ENCODE results near the gene AK2. TPM values are rescaled to one million over a fixed set of nuclear protein-coding genes. Genes with fewer than 3 reads are reported as not detected.

AK2 gene
- total RNA-seq, 1 donor from 2014 or later: 94.6 TPM

DNA sequence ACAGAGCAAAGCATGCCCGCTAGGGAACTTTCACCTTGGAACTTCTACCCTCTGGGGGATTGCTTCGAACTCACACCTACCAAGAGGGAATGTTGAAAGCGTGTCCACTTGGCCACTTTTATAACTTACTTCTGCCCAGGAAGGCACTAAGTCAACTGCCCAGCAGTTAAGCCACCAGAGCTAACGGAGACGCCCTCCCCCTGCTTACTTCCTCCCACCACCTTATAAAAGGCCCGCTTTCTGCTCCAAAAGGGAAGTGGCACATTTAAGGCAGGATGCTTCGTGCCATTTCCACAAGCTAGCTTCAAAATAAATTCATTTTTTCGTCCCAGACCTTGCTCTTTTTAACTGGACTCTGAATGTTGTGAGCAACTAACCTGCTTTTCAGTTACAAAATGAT is 3.2 kb upstream of the AK2 start:
- no peak for TF ChIP-seq CTCF (IDR thresholded peaks at IDR 0.05)
- Mint-ChIP-seq H3K4me1 (ENCODE audit: unreplicated experiment) (peaks cover 18% of the 10 kb centered on the region), H3K27ac (ENCODE audit: unreplicated experiment) (no peak overlapping the region), H3K36me3 (ENCODE audit: unreplicated experiment) (no peaks in the 10 kb centered on the region), H3K27me3 (ENCODE audit: unreplicated experiment) (no peaks in the 10 kb centered on the region), H3K9me3 (ENCODE audit: unreplicated experiment) (no peaks in the 10 kb centered on the region), H3K4me3 (ENCODE audit: unreplicated experiment) (no peak overlapping the region)
- DNase-seq (ENCODE audit: extremely low spot score, unreplicated experiment): no peak

DNA sequence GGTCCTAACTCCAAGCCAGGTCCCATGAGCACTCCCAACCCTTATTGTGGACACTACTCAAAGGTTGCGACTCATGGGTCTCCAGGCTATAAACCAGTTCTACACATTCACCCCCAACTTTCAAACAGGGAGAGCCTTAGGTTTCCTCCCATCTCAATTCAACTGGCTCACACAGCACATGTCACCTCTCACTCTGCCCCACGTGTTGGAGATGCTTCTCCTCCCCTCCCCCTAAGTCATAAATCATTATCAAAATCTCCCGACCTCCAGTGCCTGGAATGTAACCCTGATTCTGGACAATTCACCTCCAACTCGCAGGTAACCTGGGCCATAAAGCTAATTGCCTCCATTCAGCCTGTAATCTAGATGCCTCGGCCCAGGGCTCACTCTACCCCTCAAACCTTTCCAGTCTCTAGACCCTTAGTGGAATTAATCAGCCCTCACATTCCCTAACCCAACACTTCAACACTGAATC is 595 bp downstream of the AK2 start:
- peak overlapping the region; percentile 91 for H3K4me3 Mint-ChIP-seq (ENCODE audit: unreplicated experiment)
- H3K27me3 Mint-ChIP-seq (ENCODE audit: unreplicated experiment): no peaks in the 10 kb centered on the region
- H3K4me1 Mint-ChIP-seq (ENCODE audit: unreplicated experiment): peaks cover 21% of the 10 kb centered on the region
- no peak for TF ChIP-seq CTCF (IDR thresholded peaks at IDR 0.05)
- H3K27ac Mint-ChIP-seq (ENCODE audit: unreplicated experiment): peak overlapping the region; percentile 91
- no peaks in the 10 kb centered on the region for H3K9me3 Mint-ChIP-seq (ENCODE audit: unreplicated experiment)
- H3K36me3 Mint-ChIP-seq (ENCODE audit: unreplicated experiment): peaks cover 6% of the 10 kb centered on the region
- DNase-seq (ENCODE audit: extremely low spot score, unreplicated experiment): no peak

GRCh38 chr1:33032126-33032869 is 4.4 kb downstream of the AK2 start:
- Mint-ChIP-seq H3K27ac (ENCODE audit: unreplicated experiment) (no peak overlapping the region), H3K27me3 (ENCODE audit: unreplicated experiment) (no peaks in the 10 kb centered on the region), H3K4me1 (ENCODE audit: unreplicated experiment) (peaks cover 21% of the 10 kb centered on the region), H3K4me3 (ENCODE audit: unreplicated experiment) (no peak overlapping the region), H3K36me3 (ENCODE audit: unreplicated experiment) (peaks cover 6% of the 10 kb centered on the region), H3K9me3 (ENCODE audit: unreplicated experiment) (no peaks in the 10 kb centered on the region)
- no peak for DNase-seq (ENCODE audit: extremely low spot score, unreplicated experiment)
- no peak for TF ChIP-seq CTCF (IDR thresholded peaks at IDR 0.05)

DNA sequence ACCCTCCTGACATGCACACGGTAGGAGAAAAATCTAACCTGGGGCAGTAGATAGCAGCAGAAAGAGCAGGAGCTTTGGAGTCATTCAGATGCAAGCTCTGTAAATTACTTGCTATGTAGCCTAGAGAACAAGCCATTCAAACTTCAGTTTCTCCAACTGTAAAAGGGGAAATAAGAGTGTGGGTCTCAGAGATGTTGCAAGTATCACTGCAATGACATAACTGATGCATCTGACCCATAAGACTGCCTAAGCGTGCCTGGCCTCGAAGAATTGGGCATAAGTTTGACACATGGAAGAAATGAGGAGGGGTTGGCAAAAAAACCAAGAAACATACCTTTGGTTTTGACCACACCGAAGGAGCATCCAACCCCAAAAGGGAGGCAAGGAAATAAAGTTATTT is 5.2 kb downstream of the AK2 start:
- no peak overlapping the region for H3K4me3 Mint-ChIP-seq (ENCODE audit: unreplicated experiment)
- TF ChIP-seq CTCF (IDR thresholded peaks at IDR 0.05): no peak
- H3K36me3 Mint-ChIP-seq (ENCODE audit: unreplicated experiment): peaks cover 6% of the 10 kb centered on the region
- H3K27me3 Mint-ChIP-seq (ENCODE audit: unreplicated experiment): no peaks in the 10 kb centered on the region
- no peaks in the 10 kb centered on the region for H3K9me3 Mint-ChIP-seq (ENCODE audit: unreplicated experiment)
- DNase-seq (ENCODE audit: extremely low spot score, unreplicated experiment): no peak
- H3K4me1 Mint-ChIP-seq (ENCODE audit: unreplicated experiment): peaks cover 17% of the 10 kb centered on the region
- no peak overlapping the region for H3K27ac Mint-ChIP-seq (ENCODE audit: unreplicated experiment)

- no peak for DNase-seq (ENCODE audit: extremely low spot score, unreplicated experiment)
- Mint-ChIP-seq H3K27me3 (ENCODE audit: unreplicated experiment) (no peaks in the 10 kb centered on the region), H3K27ac (ENCODE audit: unreplicated experiment) (no peak overlapping the region)
Observed at GRCh38 chr1:33030575-33030974, 6.1 kb downstream of the AK2 start.

More at GRCh38 chr1:33030575-33030974, 6.1 kb downstream of the AK2 start:
- Mint-ChIP-seq H3K9me3 (ENCODE audit: unreplicated experiment) (no peaks in the 10 kb centered on the region), H3K4me1 (ENCODE audit: unreplicated experiment) (peaks cover 8% of the 10 kb centered on the region), H3K4me3 (ENCODE audit: unreplicated experiment) (no peak overlapping the region), H3K36me3 (ENCODE audit: unreplicated experiment) (peaks cover 6% of the 10 kb centered on the region)
- no peak for TF ChIP-seq CTCF (IDR thresholded peaks at IDR 0.05)
